Prostate gland (tissue), 2 donors: ENCODE results near the gene CDH24.

Experiments
- POLR2A ChIP-seq: fragments of 450-650 bp; IDR thresholded peaks from one replicate; pipeline ENCODE4 v1.6.1; 2016; ENCODE audit warnings: antibody characterized with exemption, mild to moderate bottlenecking
- TF ChIP-seq, protein P1 (sequence below), 4 experiments: fragments of 200-600 bp in 2 of 4; fragments of 450-650 bp in 2 of 4; sonication (generic) in 2 of 4; IDR thresholded peaks; 1 replicate in 3 of 4; 2 replicates in 1 of 4; pipeline ENCODE4 v1.5.1; 2016 to 2019; ENCODE audit warnings: antibody characterized with exemption in 4 of 4, mild to moderate bottlenecking in 2 of 4, moderate library complexity in 2 of 4

DNA sequence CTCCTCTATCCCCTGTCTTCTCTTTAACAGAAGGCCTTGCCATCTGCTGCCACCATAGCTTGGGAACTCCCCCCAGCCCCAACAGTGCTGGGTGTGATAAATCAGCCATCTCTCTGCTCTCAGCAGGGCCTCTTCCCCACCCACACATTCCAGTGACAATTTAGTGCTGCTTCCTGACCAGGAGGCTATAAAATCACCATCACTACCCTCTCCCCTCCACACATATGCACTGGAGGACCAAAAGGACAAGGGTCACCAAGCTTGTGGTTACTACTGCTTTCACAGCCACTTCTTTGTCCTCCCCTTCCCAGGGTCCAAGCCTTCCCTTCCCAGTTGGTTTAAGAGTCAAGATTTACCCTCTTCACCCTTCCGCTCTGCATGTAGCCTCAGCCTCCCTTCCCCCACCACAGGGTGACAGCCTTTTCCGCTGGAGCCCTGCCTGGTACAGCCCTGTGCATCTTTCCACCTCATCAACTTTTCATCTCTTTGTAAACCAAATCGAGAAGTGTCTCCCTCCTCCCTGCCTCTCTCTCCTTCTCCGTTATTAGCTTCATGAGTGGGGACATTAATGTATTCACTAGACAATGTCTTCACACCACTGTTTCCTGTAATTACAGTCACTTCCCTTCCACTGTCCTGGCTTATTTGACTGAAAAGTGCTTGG lies 32.0 kb downstream of the CDH24 start:
- TF ChIP-seq, protein P1, sequence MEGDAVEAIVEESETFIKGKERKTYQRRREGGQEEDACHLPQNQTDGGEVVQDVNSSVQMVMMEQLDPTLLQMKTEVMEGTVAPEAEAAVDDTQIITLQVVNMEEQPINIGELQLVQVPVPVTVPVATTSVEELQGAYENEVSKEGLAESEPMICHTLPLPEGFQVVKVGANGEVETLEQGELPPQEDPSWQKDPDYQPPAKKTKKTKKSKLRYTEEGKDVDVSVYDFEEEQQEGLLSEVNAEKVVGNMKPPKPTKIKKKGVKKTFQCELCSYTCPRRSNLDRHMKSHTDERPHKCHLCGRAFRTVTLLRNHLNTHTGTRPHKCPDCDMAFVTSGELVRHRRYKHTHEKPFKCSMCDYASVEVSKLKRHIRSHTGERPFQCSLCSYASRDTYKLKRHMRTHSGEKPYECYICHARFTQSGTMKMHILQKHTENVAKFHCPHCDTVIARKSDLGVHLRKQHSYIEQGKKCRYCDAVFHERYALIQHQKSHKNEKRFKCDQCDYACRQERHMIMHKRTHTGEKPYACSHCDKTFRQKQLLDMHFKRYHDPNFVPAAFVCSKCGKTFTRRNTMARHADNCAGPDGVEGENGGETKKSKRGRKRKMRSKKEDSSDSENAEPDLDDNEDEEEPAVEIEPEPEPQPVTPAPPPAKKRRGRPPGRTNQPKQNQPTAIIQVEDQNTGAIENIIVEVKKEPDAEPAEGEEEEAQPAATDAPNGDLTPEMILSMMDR (IDR thresholded peaks at IDR 0.05) = no peak
- TF ChIP-seq POLR2A = no peak
